HG03039 (cell line): ENCODE measurements around the gene CTDSP2.
"Not testable (repeated sequence)": the region's sequence is repeated elsewhere in the genome, so short reads cannot be mapped to it uniquely, and the experiment has no call there.

Experiments used
- ATAC-seq: cut with Tn5 transposase; IDR thresholded peaks from one replicate; pipeline ENCODE4 v1.9.1; 2021; ENCODE audit warnings: mild to moderate bottlenecking, moderate library complexity; ENCODE audit not compliant: unreplicated experiment

Gene CTDSP2

GRCh38 chr12:57836442-57837375 is 9.8 kb downstream of the CTDSP2 start:
- ATAC-seq = no peak

- no peak for ATAC-seq
These were observed 10.9 kb downstream of the CTDSP2 start for GRCh38 chr12:57835366-57836288.

- ATAC-seq = no peak
These were observed 12.2 kb downstream of the CTDSP2 start for GRCh38 chr12:57834086-57834876.

- ATAC-seq = no peak
These were observed 12.9 kb downstream of the CTDSP2 start for GRCh38 chr12:57833672-57834071.

- ATAC-seq = no peak
These were observed 13.6 kb downstream of the CTDSP2 start for GRCh38 chr12:57832966-57833365.

GRCh38 chr12:57830393-57830792 is 16.1 kb downstream of the CTDSP2 start:
- no peak for ATAC-seq

- no peak for ATAC-seq
These were observed 17.3 kb downstream of the CTDSP2 start for GRCh38 chr12:57829025-57829777.

- ATAC-seq = no peak
These were observed 19.6 kb downstream of the CTDSP2 start for GRCh38 chr12:57826966-57827365.

- ATAC-seq = no peak
These were observed 20.1 kb downstream of the CTDSP2 start for GRCh38 chr12:57826400-57826799.

- ATAC-seq = no peak
These were observed 21.1 kb downstream of the CTDSP2 start for GRCh38 chr12:57825451-57825850.

GRCh38 chr12:57823908-57824640 is 22.5 kb downstream of the CTDSP2 start:
- ATAC-seq = no peak

- no peak for ATAC-seq
These were observed 23.2 kb downstream of the CTDSP2 start for GRCh38 chr12:57823131-57823907.

- no peak for ATAC-seq
These were observed 24.0 kb downstream of the CTDSP2 start for GRCh38 chr12:57822392-57823130.

- no peak for ATAC-seq
These were observed 24.9 kb downstream of the CTDSP2 start for GRCh38 chr12:57821474-57822214.

GRCh38 chr12:57821015-57821414 is 25.5 kb downstream of the CTDSP2 start:
- not testable (repeated sequence) for ATAC-seq

- ATAC-seq = not testable (repeated sequence)
These were observed 26.4 kb downstream of the CTDSP2 start for GRCh38 chr12:57820119-57820518.

- ATAC-seq = not testable (repeated sequence)
These were observed 28.6 kb downstream of the CTDSP2 start for GRCh38 chr12:57817990-57818331.
